Panc1 (cell line): ENCODE results near the gene FKBP14. TPM values are rescaled to one million over a fixed set of nuclear protein-coding genes. Genes with fewer than 3 reads are reported as not detected.

ENCODE experiments used
- ATAC-seq: fragments of 200-7000 bp; cut with Tn5 transposase; 2 replicates; pipeline ENCODE4 v1.9.1; 2020; ENCODE audit warnings: mild to moderate bottlenecking, moderate library complexity
- BruUV-seq: library from RNA; stranded (reverse); fragments of 400-500 nt; replicated peaks from 2 replicates; lab custom pipeline; 2021; lab: Mats Ljungman, UMichigan
- CTCF ChIA-PET: fragments of 300-600 bp; sonication (Branson Sonifier 250); formaldehyde crosslinking; loops from one replicate; lab custom pipeline; 2022; ENCODE audit warnings: antibody characterized with exemption; lab: Charles Lee
- POLR2A ChIA-PET: fragments of 300-600 bp; sonication (Branson Sonifier 250); formaldehyde crosslinking; loops from one replicate; lab custom pipeline; 2022; ENCODE audit warnings: antibody characterized with exemption; lab: Charles Lee
- DNase-seq: peaks from one replicate; pipeline ENCODE4 v3.0.0-alpha.2; 2010; ENCODE audit warnings: low read depth, low spot score
- H3K27ac ChIP-seq: 2 replicates; pipeline ENCODE4 v1.5.1; 2011; ENCODE audit warnings: mild to moderate bottlenecking, low read length, inconsistent platforms
- H3K27me3 ChIP-seq: fragments of 200-500 bp; sonication (Bioruptor generic); 2 replicates; pipeline ENCODE4 v1.6.0; 2014; ENCODE audit warnings: low read length, inconsistent platforms; ENCODE audit not compliant: control insufficient read depth, insufficient read depth
- H3K36me3 ChIP-seq: fragments of 200-500 bp; sonication (Bioruptor generic); 2 replicates; pipeline ENCODE4 v1.5.1; 2014; ENCODE audit warnings: inconsistent platforms, mild to moderate bottlenecking, low read length, moderate library complexity; ENCODE audit not compliant: control insufficient read depth, insufficient read depth
- H3K4me1 ChIP-seq: 2 replicates; pipeline ENCODE4 v1.5.1; 2011; ENCODE audit warnings: inconsistent platforms, mild to moderate bottlenecking, low read length, moderate library complexity; ENCODE audit not compliant: control insufficient read depth, insufficient read depth
- H3K4me3 ChIP-seq, 2 experiments: 2 replicates each; pipeline ENCODE4 v1.5.1; 2011 to 2012; ENCODE audit warnings: low read depth in 2 of 2, low read length in 2 of 2, mild to moderate bottlenecking in 2 of 2, inconsistent platforms in 1 of 2, moderate library complexity in 1 of 2
- H3K9me3 ChIP-seq: fragments of 200-500 bp; sonication (Bioruptor generic); 2 replicates; pipeline ENCODE4 v1.5.1; 2014; ENCODE audit warnings: low read depth, mild to moderate bottlenecking, inconsistent platforms, low read length, moderate library complexity; ENCODE audit not compliant: control insufficient read depth, insufficient read depth
- POLR2AphosphoS5 ChIP-seq: IDR thresholded peaks from 2 replicates; pipeline ENCODE4 v1.6.1; 2012; ENCODE audit warnings: mild to moderate bottlenecking, low read depth, low read length, moderate library complexity
- SIN3A ChIP-seq: IDR thresholded peaks from 2 replicates; pipeline ENCODE4 v1.6.1; 2012; ENCODE audit warnings: low read depth, mild to moderate bottlenecking, low read length, moderate library complexity, borderline replicate concordance; ENCODE audit not compliant: insufficient read depth
- TCF7L2 ChIP-seq: IDR thresholded peaks from 2 replicates; pipeline ENCODE4 v1.6.1; 2011; ENCODE audit warnings: mild to moderate bottlenecking, low read depth, low read length, inconsistent platforms
- in situ Hi-C: cut with HindIII; loops from 2 replicates; pipeline ENCODE4 v1.10.0; 2016; ENCODE audit warnings: low sequenced_read_pairs, low pct_unique_long_range_greater_than_20kb
- intact Hi-C: fragments of 100-400 bp; cut with micrococcal nuclease; formaldehyde crosslinking; loops from one replicate; pipeline ENCODE4 v1.10.0; 2022; ENCODE audit not compliant: unreplicated experiment
- total RNA-seq: library from RNA; stranded (reverse); gene quantifications from one replicate; pipeline ENCODE4 v1.2.1, GENCODE V29; 2021; ENCODE audit not compliant: unreplicated experiment
- TF ChIP-seq, protein P1 (sequence below), 2 experiments: IDR thresholded peaks; 2 replicates each; pipeline ENCODE4 v1.6.1; 2011 to 2012; ENCODE audit warnings: low read depth in 2 of 2, control low read depth in 1 of 2, low read length in 1 of 2, mild to moderate bottlenecking in 1 of 2, moderate library complexity in 1 of 2; ENCODE audit not compliant: insufficient read depth in 1 of 2
- TF ChIP-seq, protein P2 (sequence below): fragments of 450-650 bp; IDR thresholded peaks from 2 replicates; pipeline ENCODE4 v1.5.1; 2017; ENCODE audit warnings: mild to moderate bottlenecking

FKBP14 gene
- total RNA-seq, 1 experiment from 2014 or later = 36.0 TPM

DNA sequence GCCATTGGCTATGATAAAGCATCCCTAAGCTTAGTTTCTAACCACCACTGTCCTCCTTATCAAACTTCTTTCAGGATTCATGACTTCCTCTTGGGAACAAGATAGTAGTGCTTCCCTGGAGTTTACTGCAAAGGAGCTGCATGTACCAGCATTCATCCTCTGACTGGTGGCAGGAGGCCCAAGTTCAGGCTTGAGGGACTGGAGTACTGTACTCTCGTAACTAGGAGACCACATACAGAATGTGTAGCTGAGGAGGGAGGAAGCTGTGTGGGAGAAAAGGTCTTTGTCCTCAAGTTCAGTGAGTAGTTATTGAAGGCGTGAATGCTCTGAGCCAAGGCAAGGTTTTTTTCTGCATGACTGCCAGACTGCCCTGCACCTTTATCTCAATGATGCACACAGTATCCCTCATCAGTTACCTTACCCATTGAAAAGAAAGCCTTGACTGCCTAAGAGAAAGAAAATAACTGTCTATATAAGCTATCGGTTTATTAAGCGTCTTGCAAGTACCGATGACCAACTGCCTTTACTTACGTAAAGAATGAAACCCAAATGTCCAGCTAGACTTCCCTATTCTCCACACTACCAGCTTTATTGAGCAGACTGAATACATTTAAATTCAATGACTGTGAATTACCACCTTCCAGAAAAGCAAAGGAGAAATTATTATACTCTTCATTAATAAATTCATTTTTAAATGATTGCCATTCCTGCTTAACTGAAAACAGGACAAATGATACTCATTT lies 49.7 kb downstream of the FKBP14 start:
- TF ChIP-seq, protein P1, sequence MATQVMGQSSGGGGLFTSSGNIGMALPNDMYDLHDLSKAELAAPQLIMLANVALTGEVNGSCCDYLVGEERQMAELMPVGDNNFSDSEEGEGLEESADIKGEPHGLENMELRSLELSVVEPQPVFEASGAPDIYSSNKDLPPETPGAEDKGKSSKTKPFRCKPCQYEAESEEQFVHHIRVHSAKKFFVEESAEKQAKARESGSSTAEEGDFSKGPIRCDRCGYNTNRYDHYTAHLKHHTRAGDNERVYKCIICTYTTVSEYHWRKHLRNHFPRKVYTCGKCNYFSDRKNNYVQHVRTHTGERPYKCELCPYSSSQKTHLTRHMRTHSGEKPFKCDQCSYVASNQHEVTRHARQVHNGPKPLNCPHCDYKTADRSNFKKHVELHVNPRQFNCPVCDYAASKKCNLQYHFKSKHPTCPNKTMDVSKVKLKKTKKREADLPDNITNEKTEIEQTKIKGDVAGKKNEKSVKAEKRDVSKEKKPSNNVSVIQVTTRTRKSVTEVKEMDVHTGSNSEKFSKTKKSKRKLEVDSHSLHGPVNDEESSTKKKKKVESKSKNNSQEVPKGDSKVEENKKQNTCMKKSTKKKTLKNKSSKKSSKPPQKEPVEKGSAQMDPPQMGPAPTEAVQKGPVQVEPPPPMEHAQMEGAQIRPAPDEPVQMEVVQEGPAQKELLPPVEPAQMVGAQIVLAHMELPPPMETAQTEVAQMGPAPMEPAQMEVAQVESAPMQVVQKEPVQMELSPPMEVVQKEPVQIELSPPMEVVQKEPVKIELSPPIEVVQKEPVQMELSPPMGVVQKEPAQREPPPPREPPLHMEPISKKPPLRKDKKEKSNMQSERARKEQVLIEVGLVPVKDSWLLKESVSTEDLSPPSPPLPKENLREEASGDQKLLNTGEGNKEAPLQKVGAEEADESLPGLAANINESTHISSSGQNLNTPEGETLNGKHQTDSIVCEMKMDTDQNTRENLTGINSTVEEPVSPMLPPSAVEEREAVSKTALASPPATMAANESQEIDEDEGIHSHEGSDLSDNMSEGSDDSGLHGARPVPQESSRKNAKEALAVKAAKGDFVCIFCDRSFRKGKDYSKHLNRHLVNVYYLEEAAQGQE (IDR thresholded peaks at IDR 0.05; ENCODE audit: insufficient read depth in 1 of 2, low read depth in 2 of 2, low read length in 1 of 2) = no peak
- TF ChIP-seq TCF7L2 (no peak), SIN3A (no peak), POLR2AphosphoS5 (no peak)
- TF ChIP-seq, protein P2, sequence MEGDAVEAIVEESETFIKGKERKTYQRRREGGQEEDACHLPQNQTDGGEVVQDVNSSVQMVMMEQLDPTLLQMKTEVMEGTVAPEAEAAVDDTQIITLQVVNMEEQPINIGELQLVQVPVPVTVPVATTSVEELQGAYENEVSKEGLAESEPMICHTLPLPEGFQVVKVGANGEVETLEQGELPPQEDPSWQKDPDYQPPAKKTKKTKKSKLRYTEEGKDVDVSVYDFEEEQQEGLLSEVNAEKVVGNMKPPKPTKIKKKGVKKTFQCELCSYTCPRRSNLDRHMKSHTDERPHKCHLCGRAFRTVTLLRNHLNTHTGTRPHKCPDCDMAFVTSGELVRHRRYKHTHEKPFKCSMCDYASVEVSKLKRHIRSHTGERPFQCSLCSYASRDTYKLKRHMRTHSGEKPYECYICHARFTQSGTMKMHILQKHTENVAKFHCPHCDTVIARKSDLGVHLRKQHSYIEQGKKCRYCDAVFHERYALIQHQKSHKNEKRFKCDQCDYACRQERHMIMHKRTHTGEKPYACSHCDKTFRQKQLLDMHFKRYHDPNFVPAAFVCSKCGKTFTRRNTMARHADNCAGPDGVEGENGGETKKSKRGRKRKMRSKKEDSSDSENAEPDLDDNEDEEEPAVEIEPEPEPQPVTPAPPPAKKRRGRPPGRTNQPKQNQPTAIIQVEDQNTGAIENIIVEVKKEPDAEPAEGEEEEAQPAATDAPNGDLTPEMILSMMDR = no peak
- H3K9me3 ChIP-seq = no peaks in the 10 kb centered on the region
- DNase-seq = no peak
- no peaks in the 10 kb centered on the region for H3K27me3 ChIP-seq
- ATAC-seq = no peak
- no peak overlapping the region for H3K27ac ChIP-seq
- H3K4me1 ChIP-seq = 0 out of 2 replicates have a peak, but pooled peaks cover 5% of the 10 kb centered on the region
- no TSS peak for BruUV-seq
- ChIA-PET CTCF (no interaction called here), POLR2A (interaction anchor here (0.5 to 0.9 kb wide), 3 partner anchors 10 to 623 kb away, joined by 4 read pairs; no protein-coding TSS in a partner anchor)
- in situ Hi-C loops = no loop called here
- H3K36me3 ChIP-seq = no peaks in the 10 kb centered on the region
- no peak overlapping the region for H3K4me3 ChIP-seq
- intact Hi-C loops = no loop called here

DNA sequence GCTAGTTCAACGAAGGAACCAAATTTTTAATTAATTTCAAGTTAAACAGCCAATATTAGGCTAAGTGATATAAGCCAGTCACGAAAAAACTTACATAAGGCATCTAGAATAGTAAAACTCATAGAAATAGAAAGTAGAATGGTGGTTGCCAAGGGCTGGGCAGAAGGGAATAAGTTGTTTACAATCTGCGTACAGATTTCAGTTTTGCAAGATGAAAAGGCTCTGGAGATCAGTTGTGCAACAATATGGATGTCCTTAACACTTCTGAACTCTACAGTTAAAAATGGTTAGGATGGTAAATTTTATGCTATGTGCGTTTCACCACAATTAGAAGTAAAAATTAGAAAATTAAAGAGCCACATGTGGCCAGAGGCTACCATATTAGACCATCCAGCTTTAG lies 50.2 kb downstream of the FKBP14 start:
- no peak overlapping the region for H3K27ac ChIP-seq
- H3K9me3 ChIP-seq = no peaks in the 10 kb centered on the region
- 0 out of 2 replicates have a peak, but pooled peaks cover 5% of the 10 kb centered on the region for H3K4me1 ChIP-seq
- in situ Hi-C loops (no loop called here), intact Hi-C loops (no loop called here)
- no peak for ATAC-seq
- ChIA-PET CTCF (no interaction called here), POLR2A (interaction anchor here (0.5 kb wide), 2 partner anchors 33 to 623 kb away, joined by 4 to 6 read pairs; no protein-coding TSS in a partner anchor)
- H3K36me3 ChIP-seq = no peaks in the 10 kb centered on the region
- no peak overlapping the region for H3K4me3 ChIP-seq
- DNase-seq = no peak
- H3K27me3 ChIP-seq = no peaks in the 10 kb centered on the region
- TF ChIP-seq POLR2AphosphoS5 (no peak), TCF7L2 (no peak), SIN3A (no peak)
- TF ChIP-seq, protein P2 = no peak
- TF ChIP-seq, protein P1 (IDR thresholded peaks at IDR 0.05; ENCODE audit: insufficient read depth in 1 of 2, low read depth in 2 of 2, low read length in 1 of 2) = no peak
- no TSS peak for BruUV-seq
